HepG2 (cell line): ENCODE results near the gene USP35. TPM values are rescaled to one million over a fixed set of nuclear protein-coding genes. Genes with fewer than 3 reads are reported as not detected.

Source experiments
- CHD2 ChIP-seq: IDR thresholded peaks from 2 replicates; pipeline ENCODE4 v1.6.1; 2011; ENCODE audit warnings: low read depth, low read length, improper control_type of control experiment
- DNMT1 ChIP-seq: sonication (generic); formaldehyde crosslinking; IDR thresholded peaks from 2 replicates; pipeline ENCODE4 v1.5.1; 2020; ENCODE audit warnings: mild to moderate bottlenecking, missing genetic modification reagents
- HNF4A ChIP-seq: sonication (generic); formaldehyde crosslinking; IDR thresholded peaks from 2 replicates; pipeline ENCODE4 v1.4.0; 2020; ENCODE audit warnings: missing genetic modification reagents
- MATR3 ChIP-seq: sonication (generic); formaldehyde crosslinking; IDR thresholded peaks from 2 replicates; pipeline ENCODE4 v1.4.0; 2020; ENCODE audit warnings: missing genetic modification reagents
- NR2C2 ChIP-seq: sonication (generic); formaldehyde crosslinking; IDR thresholded peaks from 2 replicates; pipeline ENCODE4 v1.4.0; 2020; ENCODE audit warnings: missing genetic modification reagents, mild to moderate bottlenecking, moderate library complexity, borderline replicate concordance
- NR2F1 ChIP-seq, 2 experiments: fragments of 450-650 bp in 1 of 2; formaldehyde crosslinking in 1 of 2; IDR thresholded peaks; 2 replicates each; pipeline versions ENCODE4 v1.5.0 to v1.6.1; 2016 to 2020; ENCODE audit warnings: mild to moderate bottlenecking in 1 of 2, missing compliant biosample characterization in 1 of 2, missing genetic modification reagents in 1 of 2, moderate library complexity in 1 of 2
- SP140L ChIP-seq: sonication (generic); formaldehyde crosslinking; IDR thresholded peaks from 2 replicates; pipeline ENCODE4 v1.4.0; 2020; ENCODE audit warnings: missing genetic modification reagents, borderline replicate concordance
- ZKSCAN8 ChIP-seq: IDR thresholded peaks from 2 replicates; pipeline ENCODE4 v1.6.1; 2016; ENCODE audit warnings: borderline replicate concordance, missing genetic modification reagents, missing compliant biosample characterization
- ZNF124 ChIP-seq: sonication (generic); formaldehyde crosslinking; IDR thresholded peaks from 2 replicates; pipeline ENCODE4 v1.4.0; 2020; ENCODE audit warnings: missing genetic modification reagents
- ZNF234 ChIP-seq: sonication (generic); formaldehyde crosslinking; conservative IDR thresholded peaks from 2 replicates; pipeline ENCODE4 v1.5.1; 2020; ENCODE audit warnings: mild to moderate bottlenecking, missing genetic modification reagents
- ZNF343 ChIP-seq: sonication (generic); formaldehyde crosslinking; IDR thresholded peaks from 2 replicates; pipeline ENCODE4 v1.4.0; 2020; ENCODE audit warnings: mild to moderate bottlenecking, missing genetic modification reagents
- ZNF382 ChIP-seq: sonication (generic); formaldehyde crosslinking; IDR thresholded peaks from 2 replicates; pipeline ENCODE4 v1.5.0; 2020; ENCODE audit warnings: missing genetic modification reagents, mild to moderate bottlenecking, borderline replicate concordance
- ZNF770 ChIP-seq: sonication (generic); formaldehyde crosslinking; IDR thresholded peaks from 2 replicates; pipeline ENCODE4 v1.5.0; 2020; ENCODE audit warnings: mild to moderate bottlenecking, missing genetic modification reagents
- ZSCAN21 ChIP-seq: sonication (generic); formaldehyde crosslinking; IDR thresholded peaks from 2 replicates; pipeline ENCODE4 v1.8.0; 2022; ENCODE audit warnings: mild to moderate bottlenecking, missing genetic modification reagents, moderate library complexity, borderline replicate concordance
- polyA plus RNA-seq, 8 experiments: library from polyadenylated mRNA; depleted of rRNA in 3 of 8; stranded (reverse) in 7 of 8; unstranded in 1 of 8; fragments of >200 nt; fragmentation: Illumina TruSeq in 4 of 8; extraction: Trizol in 4 of 8; gene quantifications; 2 replicates each; pipeline versions ENCODE4 v1.2.1 to v1.2.3, GENCODE V29; 2011 to 2016; ENCODE audit warnings: low read depth in 4 of 8, missing spikeins in 1 of 8, mixed read lengths in 1 of 8; ENCODE audit not compliant: insufficient read depth in 1 of 8
- total RNA-seq, 5 experiments: library from RNA; depleted of rRNA; stranded (reverse); fragments of >200 nt; fragmentation: Illumina TruSeq; extraction: Trizol; gene quantifications; 2 replicates each; pipeline ENCODE4 v1.2.3, GENCODE V29; 2016; ENCODE audit warnings: low read depth in 1 of 5
- TF ChIP-seq, protein P1 (sequence below): sonication (generic); formaldehyde crosslinking; IDR thresholded peaks from 2 replicates; pipeline ENCODE4 v1.5.1; 2020; ENCODE audit warnings: mild to moderate bottlenecking, missing genetic modification reagents, borderline replicate concordance

USP35 gene
- total and polyA plus RNA-seq, 2 of the 13 experiments (the other 11 are each of a cell fraction or from before 2014, with no cell fraction given), result 4.6 to 7.7 TPM

GRCh38 chr11:78150346-78150745 is 38.4 kb upstream of the USP35 start (continued):
- TF ChIP-seq ZNF343 (CRISPR knock-in tag), result no peak
- no peak for TF ChIP-seq ZNF234 (CRISPR knock-in tag)
- no peak for TF ChIP-seq SP140L (CRISPR knock-in tag)
- TF ChIP-seq ZSCAN21 (CRISPR knock-in tag), result no peak
- no peak for TF ChIP-seq CHD2
- TF ChIP-seq, protein P1, sequence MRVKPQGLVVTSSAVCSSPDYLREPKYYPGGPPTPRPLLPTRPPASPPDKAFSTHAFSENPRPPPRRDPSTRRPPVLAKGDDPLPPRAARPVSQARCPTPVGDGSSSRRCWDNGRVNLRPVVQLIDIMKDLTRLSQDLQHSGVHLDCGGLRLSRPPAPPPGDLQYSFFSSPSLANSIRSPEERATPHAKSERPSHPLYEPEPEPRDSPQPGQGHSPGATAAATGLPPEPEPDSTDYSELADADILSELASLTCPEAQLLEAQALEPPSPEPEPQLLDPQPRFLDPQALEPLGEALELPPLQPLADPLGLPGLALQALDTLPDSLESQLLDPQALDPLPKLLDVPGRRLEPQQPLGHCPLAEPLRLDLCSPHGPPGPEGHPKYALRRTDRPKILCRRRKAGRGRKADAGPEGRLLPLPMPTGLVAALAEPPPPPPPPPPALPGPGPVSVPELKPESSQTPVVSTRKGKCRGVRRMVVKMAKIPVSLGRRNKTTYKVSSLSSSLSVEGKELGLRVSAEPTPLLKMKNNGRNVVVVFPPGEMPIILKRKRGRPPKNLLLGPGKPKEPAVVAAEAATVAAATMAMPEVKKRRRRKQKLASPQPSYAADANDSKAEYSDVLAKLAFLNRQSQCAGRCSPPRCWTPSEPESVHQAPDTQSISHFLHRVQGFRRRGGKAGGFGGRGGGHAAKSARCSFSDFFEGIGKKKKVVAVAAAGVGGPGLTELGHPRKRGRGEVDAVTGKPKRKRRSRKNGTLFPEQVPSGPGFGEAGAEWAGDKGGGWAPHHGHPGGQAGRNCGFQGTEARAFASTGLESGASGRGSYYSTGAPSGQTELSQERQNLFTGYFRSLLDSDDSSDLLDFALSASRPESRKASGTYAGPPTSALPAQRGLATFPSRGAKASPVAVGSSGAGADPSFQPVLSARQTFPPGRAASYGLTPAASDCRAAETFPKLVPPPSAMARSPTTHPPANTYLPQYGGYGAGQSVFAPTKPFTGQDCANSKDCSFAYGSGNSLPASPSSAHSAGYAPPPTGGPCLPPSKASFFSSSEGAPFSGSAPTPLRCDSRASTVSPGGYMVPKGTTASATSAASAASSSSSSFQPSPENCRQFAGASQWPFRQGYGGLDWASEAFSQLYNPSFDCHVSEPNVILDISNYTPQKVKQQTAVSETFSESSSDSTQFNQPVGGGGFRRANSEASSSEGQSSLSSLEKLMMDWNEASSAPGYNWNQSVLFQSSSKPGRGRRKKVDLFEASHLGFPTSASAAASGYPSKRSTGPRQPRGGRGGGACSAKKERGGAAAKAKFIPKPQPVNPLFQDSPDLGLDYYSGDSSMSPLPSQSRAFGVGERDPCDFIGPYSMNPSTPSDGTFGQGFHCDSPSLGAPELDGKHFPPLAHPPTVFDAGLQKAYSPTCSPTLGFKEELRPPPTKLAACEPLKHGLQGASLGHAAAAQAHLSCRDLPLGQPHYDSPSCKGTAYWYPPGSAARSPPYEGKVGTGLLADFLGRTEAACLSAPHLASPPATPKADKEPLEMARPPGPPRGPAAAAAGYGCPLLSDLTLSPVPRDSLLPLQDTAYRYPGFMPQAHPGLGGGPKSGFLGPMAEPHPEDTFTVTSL (CRISPR knock-in tag), result no peak
- peak; percentile 76 for TF ChIP-seq ZNF770 (CRISPR knock-in tag)
- TF ChIP-seq ZNF382 (CRISPR knock-in tag), result no peak
- TF ChIP-seq HNF4A, result 0 out of 2 replicates have a peak, but pooled peaks have one; percentile 14
- TF ChIP-seq ZKSCAN8 (CRISPR knock-in tag), result no peak
- TF ChIP-seq ZNF124 (CRISPR knock-in tag), result no peak
- no peak for TF ChIP-seq MATR3
- TF ChIP-seq NR2C2, result no peak
- TF ChIP-seq NR2F1 (CRISPR knock-in tag; IDR thresholded peaks at IDR 0.05), result no peak
- TF ChIP-seq DNMT1 (CRISPR knock-in tag), result no peak
